ENCODE results near the gene ADGRF5. TPM values are rescaled to one million over a fixed set of nuclear protein-coding genes. Genes with fewer than 3 reads are reported as not detected.

Gene ADGRF5
- total RNA-seq, 3 donors from 2014 or later (not counting 1 experiment from before 2014, with no cell fraction given): not detected

DNA sequence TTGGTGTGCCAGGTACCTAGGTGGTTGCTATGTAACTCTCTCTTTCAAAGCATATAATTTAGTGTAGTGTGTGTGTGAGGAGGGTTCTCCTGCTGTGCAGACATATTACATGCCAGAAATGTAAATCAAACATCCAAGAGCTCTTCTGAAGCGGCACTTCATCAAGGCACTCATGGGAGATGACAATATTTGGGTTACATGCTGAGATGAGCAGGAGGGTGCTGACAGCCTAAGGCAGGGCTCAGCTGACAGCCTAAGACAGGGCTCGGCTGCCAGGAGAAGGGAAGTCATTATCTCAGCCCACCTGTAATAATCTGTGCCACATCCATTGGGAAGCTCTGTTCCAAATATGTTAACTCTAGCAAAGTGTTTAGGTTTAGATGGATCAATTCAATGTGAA, 39.1 kb downstream of the ADGRF5 start:
- DNase-seq (no peak), ATAC-seq (no peak)
- no peaks in the 10 kb centered on the region for H3K4me1 ChIP-seq (ENCODE audit: control insufficient read depth, insufficient read depth, low read length)
- Mint-ChIP-seq H3K4me1 (no peaks in the 10 kb centered on the region), H3K4me3 (no peak overlapping the region), H3K9me3 (no peaks in the 10 kb centered on the region), H3K36me3 (no peaks in the 10 kb centered on the region), H3K27ac (no peak overlapping the region), H3K27me3 (ENCODE audit: low read depth in 2 of 2) (peaks cover 0 to 2% of the 10 kb centered on the region in 2 donors)
- TF ChIP-seq, protein P1, sequence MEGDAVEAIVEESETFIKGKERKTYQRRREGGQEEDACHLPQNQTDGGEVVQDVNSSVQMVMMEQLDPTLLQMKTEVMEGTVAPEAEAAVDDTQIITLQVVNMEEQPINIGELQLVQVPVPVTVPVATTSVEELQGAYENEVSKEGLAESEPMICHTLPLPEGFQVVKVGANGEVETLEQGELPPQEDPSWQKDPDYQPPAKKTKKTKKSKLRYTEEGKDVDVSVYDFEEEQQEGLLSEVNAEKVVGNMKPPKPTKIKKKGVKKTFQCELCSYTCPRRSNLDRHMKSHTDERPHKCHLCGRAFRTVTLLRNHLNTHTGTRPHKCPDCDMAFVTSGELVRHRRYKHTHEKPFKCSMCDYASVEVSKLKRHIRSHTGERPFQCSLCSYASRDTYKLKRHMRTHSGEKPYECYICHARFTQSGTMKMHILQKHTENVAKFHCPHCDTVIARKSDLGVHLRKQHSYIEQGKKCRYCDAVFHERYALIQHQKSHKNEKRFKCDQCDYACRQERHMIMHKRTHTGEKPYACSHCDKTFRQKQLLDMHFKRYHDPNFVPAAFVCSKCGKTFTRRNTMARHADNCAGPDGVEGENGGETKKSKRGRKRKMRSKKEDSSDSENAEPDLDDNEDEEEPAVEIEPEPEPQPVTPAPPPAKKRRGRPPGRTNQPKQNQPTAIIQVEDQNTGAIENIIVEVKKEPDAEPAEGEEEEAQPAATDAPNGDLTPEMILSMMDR (IDR thresholded peaks at IDR 0.05): no peak
- no peak overlapping the region for H3K27ac ChIP-seq (ENCODE audit: low read length)
- H3K27me3 ChIP-seq (ENCODE audit: control insufficient read depth, insufficient read depth, low read length): no peaks in the 10 kb centered on the region
- intact Hi-C loops (cut with micrococcal nuclease): no loop called here
- WGBS (ENCODE audit: insufficient coverage): 83% methylated on average over 2 of the region's 2 CpGs
- H3K36me3 ChIP-seq (ENCODE audit: control insufficient read depth, insufficient read depth, low read length): no peaks in the 10 kb centered on the region
- H3K4me3 ChIP-seq (ENCODE audit: low read length): no peak overlapping the region
- H3K9me3 ChIP-seq (ENCODE audit: control insufficient read depth, insufficient read depth, low read length): no peaks in the 10 kb centered on the region

DNA sequence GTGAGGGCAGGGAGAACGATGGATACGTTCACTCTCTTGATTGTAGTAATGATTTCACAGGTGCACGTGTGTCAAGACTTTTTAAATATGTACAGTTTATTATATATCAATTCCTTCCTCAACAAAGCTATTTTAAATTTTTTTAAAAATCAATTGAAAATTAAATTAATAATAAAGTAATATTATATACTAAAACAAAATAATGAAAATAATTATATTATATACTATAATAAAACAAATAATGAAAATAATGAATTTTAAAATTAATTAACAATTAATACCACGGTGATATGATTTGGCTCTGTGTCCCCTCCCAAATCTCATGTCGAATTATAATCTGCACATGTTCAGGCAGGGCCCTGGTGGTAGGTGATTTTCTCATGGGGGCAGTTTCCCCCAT, 42.7 kb downstream of the ADGRF5 start:
- intact Hi-C loops (cut with micrococcal nuclease): no loop called here
- H3K4me1 Mint-ChIP-seq: no peaks in the 10 kb centered on the region
- Histone ChIP-seq H3K27me3 (ENCODE audit: control insufficient read depth, insufficient read depth, low read length) (no peaks in the 10 kb centered on the region), H3K4me1 (ENCODE audit: control insufficient read depth, insufficient read depth, low read length) (no peaks in the 10 kb centered on the region), H3K36me3 (ENCODE audit: control insufficient read depth, insufficient read depth, low read length) (no peaks in the 10 kb centered on the region), H3K4me3 (ENCODE audit: low read length) (no peak overlapping the region), H3K27ac (ENCODE audit: low read length) (no peak overlapping the region), H3K9me3 (ENCODE audit: control insufficient read depth, insufficient read depth, low read length) (no peaks in the 10 kb centered on the region)
- no CpG with 5 or more reads among the region's 5 CpGs for WGBS (ENCODE audit: insufficient coverage)
- peaks cover 0 to 5% of the 10 kb centered on the region in 2 donors for H3K27me3 Mint-ChIP-seq (ENCODE audit: low read depth in 2 of 2)
- ATAC-seq (no peak), DNase-seq (no peak)
- no peak overlapping the region for H3K4me3 Mint-ChIP-seq
- H3K36me3 Mint-ChIP-seq: no peaks in the 10 kb centered on the region
- TF ChIP-seq, protein P1 (IDR thresholded peaks at IDR 0.05): no peak
- H3K27ac Mint-ChIP-seq: no peak overlapping the region
- no peaks in the 10 kb centered on the region for H3K9me3 Mint-ChIP-seq

DNA sequence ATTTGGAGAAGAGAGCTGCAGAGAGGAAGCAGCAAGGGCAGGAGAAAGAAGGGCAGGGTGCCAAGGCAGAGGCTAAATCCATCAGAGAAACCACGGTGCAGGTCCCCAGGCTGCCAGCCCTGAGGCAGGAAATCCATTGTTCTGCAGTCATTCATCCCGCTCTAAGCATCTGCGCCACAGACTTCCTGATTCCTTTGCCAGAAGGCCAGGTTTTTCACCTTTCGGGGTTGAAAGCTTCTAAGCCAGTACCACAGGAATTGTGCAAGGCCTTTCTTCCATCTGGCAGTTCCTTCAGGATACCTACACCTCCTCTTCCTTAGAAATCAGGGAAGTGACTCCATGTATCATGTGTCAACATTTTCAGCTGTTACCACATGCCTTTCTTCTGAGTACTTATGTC, 45.6 kb downstream of the ADGRF5 start:
- Histone ChIP-seq H3K27ac (ENCODE audit: low read length) (no peak overlapping the region), H3K4me1 (ENCODE audit: control insufficient read depth, insufficient read depth, low read length) (no peaks in the 10 kb centered on the region), H3K27me3 (ENCODE audit: control insufficient read depth, insufficient read depth, low read length) (no peaks in the 10 kb centered on the region), H3K4me3 (ENCODE audit: low read length) (no peak overlapping the region), H3K9me3 (ENCODE audit: control insufficient read depth, insufficient read depth, low read length) (no peaks in the 10 kb centered on the region), H3K36me3 (ENCODE audit: control insufficient read depth, insufficient read depth, low read length) (no peaks in the 10 kb centered on the region)
- no peaks in the 10 kb centered on the region for H3K9me3 Mint-ChIP-seq
- ATAC-seq (no peak), DNase-seq (no peak)
- H3K27me3 Mint-ChIP-seq (ENCODE audit: low read depth in 2 of 2): peaks cover 0 to 3% of the 10 kb centered on the region in 2 donors
- TF ChIP-seq, protein P1 (IDR thresholded peaks at IDR 0.05): no peak
- intact Hi-C loops (cut with micrococcal nuclease): no loop called here
- H3K27ac Mint-ChIP-seq: no peak overlapping the region
- H3K4me3 Mint-ChIP-seq: no peak overlapping the region
- no peaks in the 10 kb centered on the region for H3K4me1 Mint-ChIP-seq
- 17% methylated on average over 4 of the region's 4 CpGs for WGBS (ENCODE audit: insufficient coverage)
- no peaks in the 10 kb centered on the region for H3K36me3 Mint-ChIP-seq

DNA sequence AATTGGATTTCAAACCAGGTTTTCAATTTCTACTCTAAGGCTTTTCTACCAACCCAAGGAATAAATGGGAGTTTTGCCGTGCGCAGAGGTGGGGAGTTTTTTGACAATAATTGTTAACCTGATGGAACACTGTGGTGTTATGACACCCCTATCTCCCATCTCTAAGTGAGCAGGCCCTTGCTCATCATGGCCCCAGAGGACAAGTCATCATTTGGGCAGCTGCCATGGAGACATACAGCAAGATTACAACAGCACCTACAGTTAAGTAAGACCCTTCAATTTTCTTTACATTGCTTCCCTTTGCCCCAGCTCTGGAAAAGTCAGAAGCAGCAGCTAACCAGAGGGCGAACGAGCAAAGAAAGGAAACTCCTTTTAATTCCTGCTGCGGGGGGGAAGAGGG, 54.3 kb downstream of the ADGRF5 start:
- peaks cover 3 to 6% of the 10 kb centered on the region in 2 donors for H3K27me3 Mint-ChIP-seq (ENCODE audit: low read depth in 2 of 2)
- H3K36me3 Mint-ChIP-seq: no peaks in the 10 kb centered on the region
- ATAC-seq (no peak), DNase-seq (no peak)
- Histone ChIP-seq H3K4me3 (ENCODE audit: low read length) (no peak overlapping the region), H3K27ac (ENCODE audit: low read length) (no peak overlapping the region), H3K4me1 (ENCODE audit: control insufficient read depth, insufficient read depth, low read length) (no peaks in the 10 kb centered on the region), H3K27me3 (ENCODE audit: control insufficient read depth, insufficient read depth, low read length) (no peaks in the 10 kb centered on the region), H3K9me3 (ENCODE audit: control insufficient read depth, insufficient read depth, low read length) (no peaks in the 10 kb centered on the region), H3K36me3 (ENCODE audit: control insufficient read depth, insufficient read depth, low read length) (no peaks in the 10 kb centered on the region)
- no peaks in the 10 kb centered on the region for H3K4me1 Mint-ChIP-seq
- TF ChIP-seq, protein P1 (IDR thresholded peaks at IDR 0.05): no peak
- H3K4me3 Mint-ChIP-seq: no peak overlapping the region
- WGBS (ENCODE audit: insufficient coverage): 56% methylated on average over 3 of the region's 5 CpGs
- H3K9me3 Mint-ChIP-seq: no peaks in the 10 kb centered on the region
- H3K27ac Mint-ChIP-seq: no peak overlapping the region
- intact Hi-C loops (cut with micrococcal nuclease): no loop called here

All from natural killer cell (primary cell).